Hematopoietic multipotent progenitor cell (in vitro differentiated cells): ENCODE results near the gene PDPK1. TPM values are rescaled to one million over a fixed set of nuclear protein-coding genes. Genes with fewer than 3 reads are reported as not detected.

Experiments used
- DNase-seq, 3 donors: peaks; one replicate each; pipeline ENCODE4 v3.0.0-alpha.2; 2011 to 2015; ENCODE audit warnings: low read depth in 2 of 3, low spot score in 2 of 3
- total RNA-seq: library from RNA; depleted of rRNA; stranded (reverse); fragments of >200 nt; gene quantifications from one replicate; pipeline ENCODE4 v1.2.3, GENCODE V29; 2012

Gene PDPK1
- total RNA-seq, 1 donor = 21.5 TPM

DNA sequence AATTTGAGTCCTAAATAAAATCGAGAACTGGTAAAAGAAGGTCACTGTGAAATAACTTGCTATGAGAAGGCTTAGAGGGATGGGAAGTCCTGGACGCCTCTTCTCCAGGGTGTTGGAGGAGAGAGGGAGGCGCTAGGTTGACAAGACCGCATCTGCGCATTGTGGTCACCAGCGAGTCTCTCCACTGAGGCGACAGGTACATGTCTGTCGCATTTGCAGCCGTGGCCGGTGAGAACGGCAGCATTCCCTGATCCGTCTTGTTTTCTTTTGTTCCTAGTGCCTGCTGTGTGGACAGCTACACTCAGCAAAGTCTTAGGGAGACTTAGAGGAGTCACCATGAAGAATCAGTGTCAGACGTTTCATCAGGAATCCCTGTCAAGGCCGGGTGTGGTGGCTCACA, 32.1 kb upstream of the PDPK1 start:
- DNase-seq = no peak

DNA sequence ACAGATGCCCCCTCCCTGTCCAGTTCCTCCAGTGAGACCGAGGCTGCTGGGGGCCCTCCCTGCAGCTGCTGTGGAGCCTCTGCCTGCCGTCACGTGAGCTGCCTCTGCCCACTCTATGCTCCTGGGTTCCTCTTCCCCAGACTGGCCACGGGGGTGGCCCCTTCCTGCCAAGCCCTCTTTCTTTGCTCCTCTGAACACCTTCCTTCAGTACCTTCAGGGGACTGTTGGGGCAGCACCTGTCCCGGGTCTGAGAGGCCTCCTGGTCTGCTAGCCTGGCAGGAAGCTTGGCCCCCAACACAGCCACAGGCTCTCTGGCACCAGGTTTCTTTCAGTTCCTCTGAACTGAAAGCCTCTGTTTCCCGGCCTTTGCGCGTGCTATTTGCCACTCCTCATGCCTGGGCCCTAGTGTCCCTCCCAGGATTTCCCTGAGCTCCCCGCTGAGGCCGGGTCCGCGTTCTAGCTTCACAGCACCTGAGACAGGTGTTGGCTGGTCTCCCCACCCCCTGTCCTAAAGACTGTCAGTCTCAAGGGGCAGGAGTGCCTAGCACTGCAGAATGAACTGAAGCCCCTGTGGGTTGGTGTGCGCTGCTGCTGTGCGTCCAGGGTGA, 30.7 kb upstream of the PDPK1 start:
- DNase-seq = peak in 2 of 3 donors; percentile 75 to 79

DNA sequence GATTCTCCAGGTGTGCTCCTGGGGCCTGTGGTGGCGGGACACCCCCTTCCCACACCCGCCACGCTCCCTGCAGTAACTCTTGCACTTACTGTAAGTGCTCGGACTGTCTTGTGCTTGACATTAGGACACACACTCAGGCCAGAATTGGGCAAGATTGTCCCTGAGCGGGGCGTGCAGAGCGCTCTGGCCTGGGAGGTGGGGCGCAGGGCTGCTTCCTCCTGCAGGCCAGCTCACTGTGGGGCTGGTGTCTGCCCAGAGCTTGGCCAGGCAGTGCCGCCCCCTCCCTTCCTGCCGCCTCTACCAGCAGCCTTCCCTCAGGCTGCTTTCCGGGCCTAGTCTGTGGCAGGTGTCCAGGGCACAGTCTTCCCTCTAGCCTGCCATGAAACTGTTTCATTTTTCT, 30.2 kb upstream of the PDPK1 start:
- no peak for DNase-seq

DNA sequence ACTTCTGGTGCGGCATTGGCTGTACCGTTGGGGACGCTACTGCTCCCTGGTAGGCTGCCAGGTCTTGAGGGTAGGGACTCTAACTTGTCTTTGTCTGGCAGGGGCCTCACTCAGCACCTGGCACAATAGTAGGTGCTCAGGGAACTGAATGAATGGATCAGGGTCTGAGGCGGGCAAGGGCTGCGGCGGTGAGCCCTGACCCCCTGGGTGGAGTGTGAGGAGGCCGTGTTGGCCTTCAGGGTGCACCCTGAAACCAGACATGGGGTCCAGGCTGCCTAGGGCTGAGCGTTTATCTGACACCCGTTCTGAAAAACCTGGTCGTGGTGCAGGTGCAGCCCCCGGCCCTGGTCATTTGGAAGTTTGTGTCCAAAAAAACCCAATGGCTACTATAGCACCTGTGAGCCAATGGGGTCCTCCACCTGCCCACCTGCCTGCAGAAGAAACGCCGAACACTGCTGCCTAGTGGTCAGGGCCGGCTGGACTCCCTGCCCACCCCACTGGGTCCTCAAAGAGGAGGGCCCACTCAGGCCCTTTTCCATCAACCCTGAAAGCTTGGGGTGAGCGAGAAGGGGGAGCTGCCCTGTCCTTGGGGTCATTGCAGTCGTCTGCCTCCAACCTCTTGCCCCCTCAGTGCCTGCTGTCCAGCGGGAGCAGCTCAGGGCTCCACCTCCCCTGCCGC, 29.0 kb upstream of the PDPK1 start:
- no peak for DNase-seq

DNA sequence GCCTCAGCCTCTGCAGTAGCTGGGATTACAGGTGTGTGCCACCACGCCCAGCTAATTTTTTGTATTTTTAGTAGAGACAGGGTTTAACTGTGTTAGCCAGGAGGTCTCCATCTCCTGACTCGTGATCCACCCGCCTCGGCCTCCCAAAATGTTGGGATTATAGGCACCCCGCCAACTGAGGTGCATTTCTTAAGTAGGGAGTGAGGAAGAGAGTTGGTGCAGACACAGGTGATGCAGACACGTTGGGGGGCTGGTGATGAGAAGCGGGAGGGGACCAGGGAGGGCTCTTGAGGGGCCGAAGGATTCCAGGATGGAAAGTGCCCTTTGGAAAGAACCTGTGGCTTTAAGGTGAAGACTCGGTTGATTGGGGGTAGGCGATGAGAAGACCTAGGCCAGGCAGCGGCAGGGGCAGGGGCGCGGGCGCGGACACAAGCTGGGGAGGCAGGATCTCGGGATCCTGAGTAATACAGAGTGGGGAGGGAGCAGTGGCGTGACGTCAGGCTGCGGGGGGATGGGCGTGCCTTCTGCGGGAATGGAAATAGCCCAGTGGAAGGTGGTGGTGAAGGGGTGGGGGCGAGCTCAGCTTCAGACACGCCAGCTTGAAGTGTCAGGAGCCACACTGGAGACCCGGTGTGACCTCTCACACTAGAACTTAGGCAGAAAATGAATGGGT, 26.6 kb upstream of the PDPK1 start:
- DNase-seq = no peak

DNA sequence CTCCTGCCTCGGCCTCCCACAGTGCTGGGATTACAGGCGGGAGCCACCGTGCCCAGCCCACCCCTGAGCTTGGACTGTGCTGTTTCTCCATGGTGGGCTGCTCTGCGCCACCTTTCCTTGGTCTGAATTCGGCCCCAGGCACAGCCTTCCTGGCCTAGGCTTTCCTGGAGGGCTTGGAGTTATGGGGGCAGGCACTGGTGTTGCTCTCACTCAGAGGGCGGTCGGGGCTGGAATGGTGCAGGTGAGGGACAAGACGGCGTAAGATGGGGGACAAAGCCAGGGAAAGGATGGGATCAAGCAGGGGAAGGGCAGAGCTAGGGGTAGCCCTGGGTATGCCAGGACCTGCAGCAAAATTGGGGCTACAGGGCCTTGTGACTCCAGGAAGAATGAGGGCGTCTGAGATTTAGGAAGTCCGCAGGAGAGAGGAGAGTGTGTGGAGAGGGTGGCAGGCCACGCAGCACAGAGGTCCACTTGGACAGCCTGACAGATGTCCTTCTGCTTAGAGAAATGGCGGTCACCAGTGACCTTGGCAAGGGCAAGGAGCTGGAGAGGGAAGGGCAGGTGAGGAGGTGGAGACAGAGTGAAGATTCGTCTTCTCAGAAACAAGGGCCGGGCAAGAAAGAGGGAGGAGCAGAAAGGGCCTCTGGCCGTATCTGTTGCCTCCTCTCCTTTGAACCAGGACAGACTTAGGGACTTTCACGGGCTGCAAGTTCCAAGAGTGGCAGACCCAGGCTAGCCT, 25.7 kb upstream of the PDPK1 start:
- no peak for DNase-seq

DNA sequence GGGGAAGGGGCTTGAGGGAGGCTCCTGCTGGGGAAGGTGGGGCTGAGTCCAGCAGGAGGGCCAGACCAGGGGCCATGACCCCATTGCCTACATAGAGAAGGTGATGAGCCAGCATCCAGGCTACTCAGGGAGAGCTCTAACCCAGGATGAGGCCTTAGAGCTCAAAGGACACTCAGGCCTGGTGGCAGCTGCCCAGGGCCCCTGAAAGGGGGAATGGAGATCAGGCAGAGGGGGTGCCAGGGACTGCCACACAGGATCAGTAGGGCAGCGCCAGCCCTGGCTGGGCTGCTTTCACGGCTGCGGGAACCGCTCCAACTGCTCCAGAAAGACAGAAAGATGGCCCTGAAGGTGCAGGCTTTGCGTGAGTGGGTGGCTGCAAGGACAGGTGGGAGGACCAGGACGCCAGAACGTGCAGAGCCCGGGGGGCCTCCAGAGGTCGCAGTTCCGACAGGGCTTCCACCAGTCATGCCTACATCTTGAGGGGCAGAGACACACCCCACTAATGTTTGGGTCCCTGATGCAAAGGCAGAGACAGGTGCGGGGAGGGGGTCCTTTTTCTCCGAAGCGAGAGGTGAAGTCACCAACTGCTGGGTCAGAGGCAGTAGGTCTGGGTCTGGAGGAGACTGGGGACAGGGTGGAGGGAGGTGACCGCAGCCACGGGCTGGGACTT, 25.0 kb upstream of the PDPK1 start:
- DNase-seq = peak in 2 of 3 donors; percentile 55 to 65

DNA sequence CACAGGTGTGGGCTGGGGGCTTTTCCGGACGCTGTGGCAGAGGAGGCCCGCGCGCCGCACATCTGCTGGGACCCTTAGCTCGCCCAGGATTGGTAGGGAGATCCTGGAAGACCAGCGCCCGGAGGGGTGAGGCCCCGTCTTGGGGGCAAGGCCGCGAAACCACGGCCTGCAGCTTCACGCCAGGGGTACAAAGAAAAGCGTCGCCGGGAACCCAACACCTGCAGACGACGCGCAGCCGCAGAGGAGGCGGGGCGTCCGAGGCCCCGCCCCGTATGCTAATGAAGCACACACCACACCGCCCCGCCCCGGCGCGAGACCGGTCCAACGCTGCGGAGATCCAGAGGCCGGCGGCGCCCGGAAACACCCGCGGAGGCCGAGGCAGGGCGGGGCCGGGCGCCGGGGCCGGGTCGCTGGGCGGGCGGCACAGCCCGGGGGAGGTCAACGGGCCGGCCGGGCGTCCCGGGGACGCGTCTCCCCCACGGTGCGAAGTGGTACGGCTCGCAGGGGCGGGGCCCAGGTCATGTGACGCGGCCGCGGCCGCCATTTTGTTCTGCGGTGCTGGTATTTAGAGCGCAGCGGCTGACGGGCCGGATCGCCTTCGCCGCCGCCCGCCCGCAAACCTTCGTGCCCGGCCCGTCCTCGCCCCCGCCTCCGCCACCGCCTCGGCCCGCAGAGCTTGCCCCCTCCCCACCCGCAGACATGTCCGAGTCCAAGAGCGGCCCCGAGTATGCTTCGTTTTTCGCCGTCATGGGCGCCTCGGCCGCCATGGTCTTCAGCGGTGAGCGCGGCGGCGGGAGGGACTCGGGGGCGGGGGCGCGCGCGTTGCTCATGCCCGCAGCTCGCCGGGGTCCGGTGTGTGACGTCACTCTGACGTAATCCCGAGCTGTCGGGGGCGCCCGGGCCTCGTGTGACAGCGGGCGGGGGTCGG, 24.2 kb upstream of the PDPK1 start, which contains the start of gene ATP6V0C:
TSS of gene ATP6V0C (plus strand) at position 548 of the 928 bp plus-strand sequence. CDS start at position 700, 152 bp downstream.
- DNase-seq = peak; percentile 91 to 94 (median 91)

DNA sequence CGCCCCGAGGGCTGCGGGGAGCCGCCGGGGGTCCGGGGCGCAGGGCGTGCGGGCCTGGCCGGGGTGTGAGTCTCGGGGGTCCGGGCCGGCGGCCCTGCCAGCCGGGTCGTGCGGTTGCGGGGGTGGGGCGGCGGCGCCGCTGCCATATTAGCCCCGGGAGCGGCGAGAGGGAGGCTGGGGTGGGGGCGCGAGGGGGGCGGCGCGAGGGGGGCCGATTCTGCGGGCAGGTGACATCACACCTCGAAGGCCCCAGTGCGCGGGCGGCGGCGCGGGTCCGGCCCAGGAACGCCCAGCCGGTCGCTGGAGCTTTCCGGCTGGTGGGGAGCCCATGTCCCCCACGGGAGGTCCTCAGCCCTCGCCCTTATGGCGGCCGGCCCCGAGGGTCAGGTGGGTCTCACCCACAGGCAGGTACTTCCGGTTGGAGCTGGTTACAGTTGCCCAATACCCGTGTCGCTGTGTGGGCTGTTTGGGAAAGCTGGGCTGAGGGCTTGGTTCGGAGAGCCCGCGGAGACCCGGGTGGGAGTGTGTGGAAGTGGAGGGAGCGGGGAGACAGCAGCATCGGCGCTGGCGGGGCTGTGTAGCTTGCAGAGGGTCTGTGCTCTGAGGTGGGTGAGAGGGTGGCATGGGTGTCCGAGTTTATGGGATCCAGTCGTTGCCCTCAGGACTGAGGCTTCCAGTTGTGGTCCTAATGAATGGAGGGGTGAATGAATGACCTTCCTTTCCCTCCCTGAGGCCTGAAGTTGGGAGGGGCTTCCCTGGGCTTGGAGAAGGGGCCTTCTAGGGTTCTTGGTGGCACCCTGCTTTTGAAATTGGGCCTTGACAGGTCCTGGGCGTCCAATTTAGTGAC, 23.3 kb upstream of the PDPK1 start:
- peak in 1 of 3 donors; percentile 40 for DNase-seq

DNA sequence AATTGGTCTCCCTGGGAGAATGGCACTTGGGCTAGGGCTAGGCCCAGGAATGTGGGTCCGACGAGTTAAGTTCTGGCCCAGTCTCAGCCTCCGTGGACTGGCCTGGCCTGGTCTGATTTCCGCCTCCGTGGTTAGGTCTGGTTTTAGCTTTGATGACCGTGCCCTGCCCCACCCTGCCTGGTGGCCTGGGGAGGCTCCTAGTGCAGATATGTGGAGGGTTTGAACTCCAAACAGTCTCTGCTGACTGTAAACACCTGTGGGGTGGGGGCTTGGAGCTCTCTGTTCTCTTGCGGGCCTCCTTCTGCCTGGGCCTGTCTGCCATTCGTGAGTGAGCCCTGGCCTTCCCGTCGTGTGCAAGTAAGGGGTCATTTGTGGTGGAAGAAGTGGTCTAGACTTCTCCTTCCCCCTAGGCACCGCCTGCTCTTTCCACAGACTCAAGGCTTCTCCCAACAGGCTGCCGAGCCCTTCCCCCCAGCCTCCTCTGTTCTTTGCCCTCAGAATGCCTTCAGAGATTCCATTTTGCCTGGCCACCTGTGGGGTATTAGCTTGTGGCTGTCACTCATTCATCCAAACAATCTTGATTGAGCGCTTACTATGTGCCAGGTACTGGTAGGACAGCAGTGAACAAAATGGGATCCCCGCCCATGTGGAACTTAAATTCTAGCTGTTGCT, 22.5 kb upstream of the PDPK1 start:
- no peak for DNase-seq

DNA sequence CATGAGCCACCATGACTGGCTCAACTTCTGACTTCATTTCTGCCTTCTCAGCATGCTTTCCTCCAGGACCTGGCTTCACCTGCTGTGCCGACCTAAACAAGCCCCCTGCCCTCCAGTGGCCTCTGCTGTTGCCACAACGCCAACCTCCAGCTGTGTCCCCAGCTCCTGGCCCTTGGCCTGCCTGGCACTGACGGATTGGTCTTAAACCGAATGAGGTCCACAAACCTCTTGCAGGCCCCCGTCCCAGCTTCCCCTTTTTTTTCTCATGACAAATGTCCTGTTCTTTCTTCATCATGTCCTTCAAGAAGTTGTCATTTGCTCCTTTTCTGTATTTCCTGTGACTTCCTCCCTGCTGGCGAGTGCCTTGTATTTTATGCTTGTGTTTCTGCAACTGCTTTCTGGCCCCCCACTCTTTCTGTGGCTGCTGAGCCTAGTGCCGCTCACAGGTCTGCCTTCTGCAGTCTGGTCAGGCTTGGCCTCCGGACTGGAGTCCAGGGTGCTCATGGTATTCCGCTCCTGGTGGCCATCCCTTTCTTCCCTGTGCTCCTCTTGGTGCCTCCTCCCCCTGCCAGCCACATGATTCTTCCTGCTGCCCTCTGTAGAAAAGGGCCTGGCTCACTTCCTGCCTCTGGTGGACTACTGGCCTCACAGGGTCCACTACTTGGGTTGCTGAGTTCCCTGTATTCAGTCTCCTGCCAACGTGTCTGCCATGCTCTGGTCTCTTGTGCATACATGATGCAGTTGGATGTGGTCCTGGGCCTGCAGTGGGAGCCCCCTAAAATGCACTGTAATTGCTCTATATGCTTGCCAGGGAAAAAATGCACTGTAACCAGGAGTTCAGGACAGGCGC, 21.2 kb upstream of the PDPK1 start:
- DNase-seq = peak in 2 of 3 donors; percentile 67 to 83

DNA sequence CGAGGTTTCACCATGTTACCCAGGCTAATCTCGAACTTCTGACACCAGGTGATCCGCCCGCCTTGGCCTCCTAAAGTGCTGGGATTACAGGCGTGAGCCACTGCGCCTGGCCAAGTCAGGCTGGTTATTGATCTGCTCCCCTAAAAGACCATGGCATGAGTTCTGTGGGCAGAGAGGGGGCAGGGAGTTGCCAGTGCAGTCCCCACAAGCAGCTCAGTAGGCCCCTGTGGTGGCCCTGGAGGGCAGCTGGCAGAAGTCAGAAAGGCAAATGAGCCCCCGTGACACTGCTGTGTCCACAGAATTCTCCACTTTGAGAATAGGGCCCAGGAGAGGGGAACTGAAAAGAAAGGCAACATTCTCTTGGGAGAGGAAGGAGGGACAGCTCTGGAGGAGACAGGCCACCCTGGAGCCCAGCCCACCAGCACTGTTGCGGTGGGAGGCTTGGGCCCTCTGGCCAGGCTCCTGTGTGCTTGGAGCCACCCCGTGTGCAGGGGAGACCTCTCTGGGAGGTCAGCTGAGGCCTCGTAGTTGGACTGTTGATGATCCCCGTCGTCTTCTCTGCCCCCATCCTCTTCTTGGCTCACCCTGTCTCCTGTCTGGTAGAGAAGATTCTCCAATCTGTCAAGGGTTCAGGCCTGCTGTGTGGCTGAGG, 19.7 kb upstream of the PDPK1 start:
- DNase-seq = no peak

DNA sequence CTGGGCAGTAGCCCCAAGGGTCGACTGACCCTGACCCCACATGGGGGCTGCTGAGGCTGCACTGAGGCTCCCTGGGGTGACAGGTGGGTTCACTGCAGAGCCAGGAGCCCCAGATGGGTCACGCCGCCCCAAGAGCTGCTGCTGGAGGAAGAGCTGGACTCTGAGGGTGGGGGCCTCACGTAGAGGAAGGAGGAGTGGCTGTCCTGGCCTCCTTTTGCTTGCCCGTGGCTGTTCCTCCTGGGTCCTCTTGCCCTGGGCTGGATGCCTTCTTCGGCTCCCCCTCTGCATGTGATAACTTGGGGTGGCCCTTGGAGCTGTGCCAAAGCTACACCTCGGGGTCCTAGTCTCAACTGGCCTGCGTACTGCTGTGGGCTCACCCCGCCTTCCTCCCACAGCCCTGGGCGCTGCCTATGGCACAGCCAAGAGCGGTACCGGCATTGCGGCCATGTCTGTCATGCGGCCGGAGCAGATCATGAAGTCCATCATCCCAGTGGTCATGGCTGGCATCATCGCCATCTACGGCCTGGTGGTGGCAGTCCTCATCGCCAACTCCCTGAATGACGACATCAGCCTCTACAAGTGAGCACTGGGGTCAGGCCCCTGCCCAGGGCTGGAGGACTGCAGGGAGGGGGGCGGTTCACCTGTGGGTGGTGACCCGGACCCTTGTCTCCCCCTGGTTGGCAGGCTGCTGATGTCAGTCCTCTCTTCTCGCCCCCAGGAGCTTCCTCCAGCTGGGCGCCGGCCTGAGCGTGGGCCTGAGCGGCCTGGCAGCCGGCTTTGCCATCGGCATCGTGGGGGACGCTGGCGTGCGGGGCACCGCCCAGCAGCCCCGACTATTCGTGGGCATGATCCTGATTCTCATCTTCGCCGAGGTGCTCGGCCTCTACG, 18.8 kb upstream of the PDPK1 start:
- no peak for DNase-seq

DNA sequence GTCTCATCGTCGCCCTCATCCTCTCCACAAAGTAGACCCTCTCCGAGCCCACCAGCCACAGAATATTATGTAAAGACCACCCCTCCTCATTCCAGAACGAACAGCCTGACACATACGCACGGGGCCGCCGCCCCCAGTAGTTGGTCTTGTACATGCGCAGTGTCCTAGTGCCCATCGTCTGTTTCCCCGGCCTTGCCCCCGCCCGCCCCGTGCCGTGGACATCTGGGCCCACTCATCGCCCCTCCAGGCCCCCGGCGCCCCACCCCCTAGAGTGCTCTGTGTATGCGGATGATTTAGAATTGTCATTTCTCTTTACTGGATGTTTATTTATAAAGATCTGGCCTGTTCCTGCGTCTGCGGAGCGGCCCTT, 18.1 kb upstream of the PDPK1 start:
- no peak for DNase-seq

DNA sequence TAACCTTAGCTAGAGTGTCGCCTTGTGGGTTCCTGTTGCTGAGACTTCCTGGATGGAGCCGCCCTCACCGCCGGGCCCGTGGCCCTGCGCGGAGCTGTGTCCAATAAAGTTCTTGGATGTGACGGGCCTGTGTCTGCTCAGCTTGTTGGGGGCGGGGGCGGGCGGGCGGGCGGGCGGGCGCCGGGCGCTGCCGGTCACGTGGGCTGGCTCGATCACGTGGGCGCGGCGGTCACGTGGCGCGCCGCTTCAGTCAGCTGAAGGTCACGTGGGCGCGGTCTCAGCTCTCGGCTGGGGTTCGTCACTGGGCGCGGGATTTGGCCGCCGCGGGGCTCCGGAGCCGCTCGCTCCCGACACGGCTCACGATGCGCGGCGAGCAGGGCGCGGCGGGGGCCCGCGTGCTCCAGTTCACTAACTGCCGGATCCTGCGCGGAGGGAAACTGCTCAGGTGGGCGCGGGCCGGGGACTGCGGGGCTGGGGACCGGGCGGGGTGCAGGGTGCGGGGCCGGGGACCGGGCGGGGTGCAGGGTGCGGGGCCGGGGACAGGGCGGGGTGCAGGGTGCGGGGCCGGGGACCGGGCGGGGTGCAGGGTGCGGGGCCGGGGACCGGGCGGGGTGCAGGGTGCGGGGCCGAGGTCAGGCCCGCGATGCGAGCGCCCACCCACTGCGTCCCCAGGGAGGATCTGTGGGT, 17.6 kb upstream of the PDPK1 start, which contains the start of gene AMDHD2:
TSS of gene AMDHD2 (plus strand) at position 275 of the 687 bp plus-strand sequence. CDS start at position 363, 88 bp downstream.
- peak; percentile 87 to 91 (median 90) for DNase-seq
